H54 (cell line): ENCODE measurements around the gene ELMO3.

ENCODE experiments used
- DNase-seq: peaks from one replicate; pipeline ENCODE4 v3.0.0; 2011; ENCODE audit warnings: low spot score, mixed read lengths; ENCODE audit not compliant: insufficient read length
- FAIRE-seq: peaks from 3 replicates; lab custom pipeline; 2011; peaks lifted over from hg19 to GRCh38; lab: Jason Lieb, UNC
- POLR2A ChIP-seq: IDR thresholded peaks from 2 replicates; pipeline ENCODE4 v1.6.1; 2011; ENCODE audit warnings: low read depth, mild to moderate bottlenecking, low read length

Gene ELMO3

DNA sequence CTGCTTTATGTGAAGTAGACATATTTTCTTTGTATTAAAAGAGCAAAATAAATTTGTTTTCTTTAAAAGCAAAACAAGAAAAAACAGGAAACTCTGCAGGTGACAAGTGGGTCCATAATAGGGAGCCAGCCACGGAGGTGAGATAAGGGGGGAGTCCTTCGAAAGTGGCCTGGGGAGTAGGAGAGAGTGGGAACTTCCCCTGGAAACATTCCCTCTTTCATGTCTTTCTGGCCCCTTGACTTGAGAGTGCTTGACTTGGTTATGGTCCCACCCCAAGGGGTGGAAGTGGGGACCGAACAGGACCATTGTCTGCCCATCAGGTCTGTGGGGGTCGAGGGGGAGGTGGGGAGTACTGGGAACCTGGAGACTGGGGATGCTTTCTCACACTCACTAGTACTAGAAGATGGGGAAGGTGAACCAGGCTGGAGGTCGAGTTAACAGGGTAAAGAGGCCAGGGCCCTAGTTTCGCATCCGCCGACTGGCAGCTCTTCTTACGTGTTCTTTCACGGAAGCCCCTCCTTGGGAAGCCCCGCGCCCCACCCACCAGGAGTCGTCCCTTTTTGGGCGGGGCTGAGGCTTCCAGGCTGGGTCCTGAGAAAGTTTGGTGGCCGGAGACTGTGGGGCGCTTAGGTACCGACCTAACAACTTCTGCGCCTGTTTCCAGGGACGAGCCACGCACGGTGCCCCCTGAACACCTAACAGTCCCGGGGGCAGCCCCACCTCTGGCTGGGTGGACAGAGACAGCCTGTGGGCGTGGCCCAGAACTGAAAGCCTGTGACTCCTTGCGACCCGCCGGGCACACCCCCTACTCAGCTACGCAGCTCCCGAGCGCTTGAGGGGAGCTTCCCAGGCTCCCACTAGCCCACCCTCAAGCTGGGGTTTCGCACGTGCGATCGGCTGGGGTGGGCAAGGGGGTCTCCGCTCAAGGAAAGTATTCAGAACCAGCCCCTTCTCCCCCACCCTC, 40.0 kb upstream of the ELMO3 start:
- FAIRE-seq = no peak
- TF ChIP-seq POLR2A = no peak
- DNase-seq = no peak

DNA sequence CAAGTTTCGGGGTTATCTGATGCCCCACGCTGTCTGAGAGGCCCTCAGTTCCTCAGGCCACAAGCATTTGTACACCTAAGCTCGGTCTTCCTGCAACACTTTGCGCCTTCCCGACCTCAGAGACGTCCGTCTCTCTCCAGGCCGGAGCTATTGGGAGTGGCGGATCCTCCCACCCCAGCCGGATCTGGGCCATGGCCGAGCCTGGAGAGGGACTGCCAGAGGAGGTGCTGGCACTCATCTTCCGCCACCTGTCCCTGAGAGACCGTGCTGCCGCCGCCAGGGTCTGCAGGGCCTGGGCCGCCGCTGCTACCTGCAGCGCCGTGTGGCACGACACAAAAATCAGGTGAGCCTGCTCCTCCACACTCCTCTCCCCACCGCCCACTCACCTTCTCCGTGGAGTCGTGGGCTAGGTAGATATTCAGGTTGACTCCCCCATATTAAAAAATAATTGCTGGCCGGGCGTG, 37.3 kb upstream of the ELMO3 start:
- FAIRE-seq = no peak
- TF ChIP-seq POLR2A = no peak
- DNase-seq = no peak

DNA sequence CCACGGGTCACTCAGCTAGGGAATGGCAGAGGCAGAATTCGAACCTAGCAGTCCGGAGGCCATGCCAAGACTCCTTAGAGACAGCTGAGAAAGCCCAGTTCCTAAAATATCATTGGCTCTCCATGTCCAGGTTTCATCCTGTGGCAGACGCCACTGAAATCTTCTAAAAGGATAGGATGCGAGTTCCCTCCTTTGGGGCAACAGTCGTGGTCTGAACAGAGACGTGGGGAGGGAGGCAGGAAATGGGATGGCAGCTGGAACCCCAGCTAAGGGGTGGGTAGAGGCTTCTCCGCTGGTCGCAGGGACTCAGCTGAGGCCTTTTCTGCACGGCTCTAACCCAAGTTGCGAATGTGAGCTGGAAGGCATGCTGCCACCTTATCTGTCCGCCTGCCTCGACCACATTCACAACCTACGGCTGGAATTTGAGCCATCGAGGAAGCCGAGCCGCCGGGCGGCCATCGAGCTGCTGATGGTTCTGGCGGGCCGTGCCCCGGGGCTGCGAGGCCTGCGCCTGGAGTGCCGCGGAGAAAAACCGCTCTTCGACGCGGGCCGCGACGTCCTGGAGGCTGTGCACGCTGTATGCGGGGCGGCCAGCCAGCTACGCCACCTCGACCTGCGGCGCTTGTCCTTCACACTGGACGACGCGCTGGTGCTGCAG, 36.3 kb upstream of the ELMO3 start:
- FAIRE-seq (no peak), DNase-seq (peak; percentile 72)
- TF ChIP-seq POLR2A = no peak

DNA sequence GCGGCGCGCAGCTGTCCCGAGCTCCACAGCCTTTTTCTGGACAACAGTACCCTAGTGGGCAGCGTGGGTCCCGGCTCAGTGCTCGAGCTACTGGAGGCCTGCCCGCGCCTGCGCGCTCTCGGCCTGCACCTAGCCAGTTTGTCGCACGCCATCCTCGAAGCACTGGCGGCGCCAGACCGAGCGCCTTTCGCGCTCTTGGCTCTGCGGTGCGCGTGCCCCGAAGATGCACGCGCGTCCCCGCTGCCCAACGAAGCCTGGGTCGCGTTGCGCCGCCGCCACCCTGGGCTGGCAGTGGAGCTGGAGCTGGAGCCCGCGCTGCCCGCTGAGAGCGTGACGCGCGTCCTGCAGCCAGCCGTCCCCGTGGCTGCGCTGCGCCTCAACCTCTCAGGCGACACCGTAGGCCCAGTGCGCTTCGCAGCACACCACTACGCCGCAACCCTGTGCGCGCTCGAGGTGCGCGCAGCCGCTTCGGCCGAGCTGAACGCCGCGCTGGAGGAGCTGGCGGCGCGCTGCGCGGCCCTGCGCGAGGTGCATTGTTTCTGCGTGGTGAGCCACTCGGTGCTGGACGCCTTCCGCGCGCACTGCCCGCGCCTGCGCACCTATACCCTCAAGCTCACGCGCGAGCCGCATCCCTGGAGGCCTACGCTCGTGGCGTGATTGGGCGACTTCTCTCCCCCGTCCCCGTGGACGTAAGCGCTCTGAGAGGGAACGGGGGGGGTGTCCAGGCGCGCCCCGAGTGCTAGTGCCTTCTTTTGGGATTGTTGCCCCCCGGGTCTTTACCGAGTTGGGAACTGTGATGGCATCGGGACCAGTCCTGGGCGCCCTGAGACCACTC, 35.5 kb upstream of the ELMO3 start:
- TF ChIP-seq POLR2A = no peak
- FAIRE-seq (no peak), DNase-seq (no peak)

DNA sequence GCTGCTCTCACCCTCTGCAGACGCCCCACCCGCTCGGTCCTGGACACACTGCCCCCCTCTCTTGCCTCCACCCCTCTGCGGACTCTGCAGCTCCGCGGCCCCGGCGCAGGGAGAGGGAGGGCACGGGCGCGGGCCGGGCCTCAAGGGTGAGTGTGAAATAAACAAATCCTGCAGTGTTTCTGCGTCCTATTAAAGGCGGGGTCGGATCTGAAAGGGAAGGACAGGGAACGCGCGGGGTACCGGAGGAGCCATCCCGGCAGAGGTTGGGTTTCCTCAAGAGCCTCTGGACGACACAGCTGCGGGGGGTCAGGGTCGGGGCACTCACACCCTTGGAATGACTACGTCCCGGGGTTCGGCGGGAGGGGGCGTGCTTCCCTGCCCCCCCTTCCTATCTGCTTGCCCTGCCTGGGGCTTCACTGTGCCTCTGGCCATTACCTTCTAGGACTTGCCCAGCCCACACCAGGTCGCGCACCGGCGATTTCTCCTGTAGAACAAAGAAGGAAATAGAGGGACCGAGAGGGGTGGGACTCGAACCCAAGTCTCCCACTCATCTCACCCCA, 34.9 kb upstream of the ELMO3 start:
- DNase-seq = no peak
- no peak for TF ChIP-seq POLR2A
- FAIRE-seq = no peak

DNA sequence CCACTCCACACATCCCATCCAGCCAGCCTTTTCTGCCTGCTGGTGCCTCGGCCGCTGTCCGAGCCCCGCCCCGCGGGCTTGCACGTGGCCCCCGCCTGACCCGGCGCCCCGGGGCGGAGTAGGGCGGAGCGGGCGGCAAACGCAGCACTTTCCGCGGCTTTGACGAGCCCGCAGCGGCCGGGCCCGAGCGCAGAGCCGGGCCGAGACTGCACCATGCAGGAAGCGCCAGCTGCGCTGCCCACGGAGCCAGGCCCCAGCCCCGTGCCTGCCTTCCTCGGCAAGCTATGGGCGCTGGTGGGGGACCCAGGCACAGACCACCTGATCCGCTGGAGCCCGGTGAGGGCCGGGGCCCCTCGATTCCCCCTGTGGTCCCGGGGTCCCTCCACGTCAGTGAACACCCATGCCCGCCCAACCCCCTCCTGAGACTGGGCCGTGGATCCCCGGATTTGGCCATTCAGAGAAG, 34.3 kb upstream of the ELMO3 start, which contains the start of gene HSF4:
HSF4 (plus strand) TSS at position 147 of the 463 bp plus-strand sequence; CDS start at position 214, 67 bp downstream.
- FAIRE-seq = no peak
- no peak for DNase-seq
- TF ChIP-seq POLR2A = no peak

DNA sequence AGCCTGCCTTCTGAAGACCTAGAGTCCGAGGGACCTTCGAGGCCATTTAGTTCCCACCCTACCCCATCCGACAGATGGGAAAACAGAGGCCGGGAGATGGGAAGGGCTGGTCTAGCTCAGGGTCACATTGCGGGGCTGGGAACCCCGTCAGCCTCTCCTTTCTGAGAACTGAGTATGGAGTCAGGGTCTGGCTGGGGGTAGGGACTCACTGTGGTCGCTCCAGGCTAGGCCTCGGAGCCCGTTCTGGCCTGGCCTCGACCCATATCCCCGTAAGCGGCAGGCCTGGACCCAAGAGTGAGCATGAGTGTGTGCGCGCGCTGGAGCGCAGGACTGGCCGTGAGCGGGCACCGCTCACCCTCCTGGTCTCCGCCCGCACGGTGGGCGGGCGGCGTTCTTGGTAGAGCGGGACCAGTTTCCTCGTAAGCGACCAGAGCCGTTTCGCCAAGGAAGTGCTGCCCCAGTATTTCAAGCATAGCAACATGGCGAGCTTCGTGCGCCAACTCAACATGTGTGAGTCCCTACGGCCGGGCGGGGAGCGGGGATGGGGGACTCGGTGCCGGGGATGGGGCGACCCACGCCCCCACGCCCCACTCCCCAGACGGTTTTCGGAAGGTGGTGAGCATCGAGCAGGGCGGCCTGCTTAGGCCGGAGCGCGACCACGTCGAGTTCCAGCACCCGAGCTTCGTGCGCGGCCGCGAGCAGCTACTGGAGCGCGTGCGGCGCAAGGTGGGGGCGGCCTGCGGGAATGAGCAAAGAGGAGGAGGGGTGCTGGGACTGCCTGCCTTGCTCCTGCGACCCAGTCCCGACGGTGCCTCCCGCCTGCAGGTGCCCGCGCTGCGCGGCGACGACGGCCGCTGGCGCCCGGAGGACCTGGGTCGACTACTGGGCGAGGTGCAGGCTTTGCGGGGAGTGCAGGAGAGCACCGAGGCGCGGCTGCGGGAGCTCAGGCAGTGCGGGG, 33.5 kb upstream of the ELMO3 start:
- FAIRE-seq (no peak), DNase-seq (no peak)
- TF ChIP-seq POLR2A = no peak

DNA sequence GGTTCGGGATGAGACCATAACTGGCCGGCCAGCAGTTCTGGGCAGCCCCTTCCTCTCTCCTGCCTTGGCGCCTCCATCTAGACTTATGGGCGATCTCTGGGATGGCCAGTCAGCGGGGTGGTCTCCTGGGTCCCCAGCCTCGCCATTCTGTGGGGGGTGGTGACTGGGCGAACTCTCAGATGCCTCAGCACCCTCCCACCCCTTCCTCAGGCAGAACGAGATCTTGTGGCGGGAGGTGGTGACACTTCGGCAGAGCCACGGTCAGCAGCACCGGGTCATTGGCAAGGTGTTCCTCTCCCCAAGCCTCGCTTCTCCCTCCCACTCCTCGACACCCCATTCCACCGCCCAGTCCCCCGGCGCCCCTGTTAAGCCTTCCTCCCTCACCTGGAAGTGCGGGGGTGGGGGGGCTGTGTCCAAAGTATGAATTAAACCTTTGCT, 32.8 kb upstream of the ELMO3 start:
- no peak for FAIRE-seq
- no peak for DNase-seq
- no peak for TF ChIP-seq POLR2A

DNA sequence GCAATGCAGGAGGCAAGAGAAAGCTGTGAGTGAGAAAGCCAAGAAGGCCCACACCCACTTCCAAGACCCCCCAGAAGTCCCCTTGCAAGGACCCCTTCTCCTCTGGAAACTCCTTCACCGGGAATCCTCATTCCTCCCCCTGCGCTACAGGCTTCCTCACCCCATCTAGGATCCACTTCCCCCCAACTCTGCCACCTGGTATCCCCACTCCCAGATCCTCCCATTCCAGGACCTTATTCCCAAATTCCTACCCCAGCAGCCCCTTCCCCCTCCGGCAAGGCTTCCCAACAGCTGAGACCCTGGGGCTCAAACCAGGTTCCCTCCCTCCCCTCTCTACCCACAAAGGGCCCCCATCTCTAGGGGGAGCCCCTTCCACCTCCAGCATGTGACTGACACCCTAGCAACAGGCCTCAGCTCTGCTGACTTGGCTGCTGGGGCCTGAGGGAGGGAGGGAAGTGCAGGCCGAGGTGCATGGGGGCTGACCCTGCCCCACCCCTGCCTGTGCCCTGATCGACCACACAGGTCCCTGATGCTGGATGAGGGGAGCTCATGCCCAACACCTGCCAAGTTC, 32.2 kb upstream of the ELMO3 start:
- FAIRE-seq (no peak), DNase-seq (no peak)
- no peak for TF ChIP-seq POLR2A

DNA sequence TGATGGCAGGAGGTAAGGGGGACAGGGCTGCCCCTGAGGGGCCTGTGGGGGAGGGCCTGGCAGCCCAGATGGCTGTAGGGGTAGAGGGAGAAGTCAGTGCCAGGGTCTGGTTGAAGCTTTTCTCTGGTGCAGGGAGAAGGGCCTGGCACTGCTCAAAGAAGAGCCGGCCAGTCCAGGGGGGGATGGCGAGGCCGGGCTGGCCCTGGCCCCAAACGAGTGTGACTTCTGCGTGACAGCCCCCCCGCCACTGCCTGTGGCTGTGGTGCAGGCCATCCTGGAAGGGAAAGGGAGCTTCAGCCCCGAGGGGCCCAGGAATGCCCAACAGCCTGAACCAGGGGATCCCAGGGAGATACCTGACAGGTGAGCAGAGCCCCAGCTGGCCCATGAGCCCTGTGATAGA, 31.3 kb upstream of the ELMO3 start:
- FAIRE-seq (no peak), DNase-seq (no peak)
- no peak for TF ChIP-seq POLR2A

DNA sequence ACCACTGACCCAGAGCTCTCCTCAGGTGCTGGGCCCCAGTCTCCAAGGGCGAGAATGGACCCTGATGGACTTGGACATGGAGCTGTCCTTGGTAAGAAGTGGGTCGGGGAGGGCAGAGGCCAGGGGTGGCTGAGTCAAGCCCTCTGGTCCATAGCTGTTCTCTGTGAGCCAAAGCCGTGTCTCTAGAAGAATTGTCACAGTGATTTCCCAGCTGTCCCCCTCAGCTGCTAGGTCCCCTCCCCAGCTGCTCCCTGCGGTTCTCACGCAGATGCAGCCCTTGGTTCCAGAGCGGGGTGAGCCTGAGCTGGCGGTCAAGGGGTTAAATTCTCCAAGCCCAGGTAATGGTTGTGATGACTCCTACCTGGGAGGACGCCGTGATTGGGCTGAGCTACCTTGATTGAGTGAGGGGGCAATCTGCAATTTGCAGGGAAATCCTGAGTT, 29.9 kb upstream of the ELMO3 start:
- DNase-seq = no peak
- no peak for FAIRE-seq
- no peak for TF ChIP-seq POLR2A
